GM10266 (cell line): ENCODE results near the gene TRIP4.
A peak's percentile ranks its signal among the peaks of the same experiment; 100 is the strongest.

Source experiments
- DNase-seq: peaks from one replicate; pipeline ENCODE4 v3.0.0; 2012; ENCODE audit errors: extremely low spot score
- CTCF ChIP-seq: IDR thresholded peaks from 2 replicates; pipeline ENCODE4 v1.5.1; 2012; ENCODE audit warnings: mild to moderate bottlenecking, low read depth; ENCODE audit not compliant: control insufficient read depth, insufficient read depth; ENCODE audit errors: missing control alignments

TRIP4 gene

GRCh38 chr15:64460724-64461720 lies 73.4 kb downstream of the TRIP4 start:
- TF ChIP-seq CTCF, result no peak

GRCh38 chr15:64461721-64462162 lies 74.1 kb downstream of the TRIP4 start:
- TF ChIP-seq CTCF, result no peak
- peak; percentile 48 for DNase-seq

More at GRCh38 chr15:64460724-64461720, 73.4 kb downstream of the TRIP4 start:
- peak; percentile 67 for DNase-seq

GRCh38 chr15:64462492-64462891 lies 74.9 kb downstream of the TRIP4 start:
- no peak for TF ChIP-seq CTCF
- no peak for DNase-seq

- no peak for DNase-seq
- TF ChIP-seq CTCF, result no peak
These were observed 76.8 kb downstream of the TRIP4 start for GRCh38 chr15:64464276-64465005.

- TF ChIP-seq CTCF, result no peak
- no peak for DNase-seq
These were observed 78.9 kb downstream of the TRIP4 start for GRCh38 chr15:64466408-64467141.

GRCh38 chr15:64472161-64472560 lies 84.5 kb downstream of the TRIP4 start:
- TF ChIP-seq CTCF, result no peak
- DNase-seq, result no peak
